H9 (cell line): ENCODE measurements around the gene ERO1A. TPM values are rescaled to one million over a fixed set of nuclear protein-coding genes. Genes with fewer than 3 reads are reported as not detected.

Source experiments
- DNase-seq: peaks from one replicate; pipeline ENCODE4 v3.0.0-alpha.2; 2017
- H2AFZ ChIP-seq: one replicate; pipeline ENCODE4 v1.6.1; 2013; ENCODE audit warnings: mild to moderate bottlenecking, low read length, control low read depth, moderate library complexity
- H2AK5ac ChIP-seq: 2 replicates; pipeline ENCODE4 v1.6.1; 2013; ENCODE audit warnings: low read length, control low read depth, mixed read lengths; ENCODE audit not compliant: insufficient read length
- H2BK120ac ChIP-seq: one replicate; pipeline ENCODE4 v1.6.1; 2013; ENCODE audit warnings: low read depth, mild to moderate bottlenecking, low read length, control low read depth, inconsistent platforms; ENCODE audit not compliant: poor library complexity, severe bottlenecking
- H2BK12ac ChIP-seq: 2 replicates; pipeline ENCODE4 v1.6.1; 2013; ENCODE audit warnings: low read length, control low read depth, mixed read lengths, low read depth; ENCODE audit not compliant: insufficient read length
- H2BK15ac ChIP-seq: 2 replicates; pipeline ENCODE4 v1.6.1; 2013; ENCODE audit warnings: low read depth, low read length, control low read depth
- H2BK20ac ChIP-seq: one replicate; pipeline ENCODE4 v1.6.1; 2013; ENCODE audit warnings: low read depth, mild to moderate bottlenecking, low read length, control low read depth, inconsistent platforms; ENCODE audit not compliant: poor library complexity, severe bottlenecking
- H2BK5ac ChIP-seq: 2 replicates; pipeline ENCODE4 v1.6.1; 2013; ENCODE audit warnings: low read length, control low read depth, mixed read lengths; ENCODE audit not compliant: insufficient read length
- H3K14ac ChIP-seq: 2 replicates; pipeline ENCODE4 v1.6.1; 2013; ENCODE audit warnings: low read length, control low read depth; ENCODE audit not compliant: insufficient read depth
- H3K18ac ChIP-seq: 2 replicates; pipeline ENCODE4 v1.6.1; 2013; ENCODE audit warnings: low read depth, mild to moderate bottlenecking, mixed read lengths, low read length, control low read depth; ENCODE audit not compliant: insufficient read length
- H3K23ac ChIP-seq: 2 replicates; pipeline ENCODE4 v1.6.1; 2013; ENCODE audit warnings: low read length, control low read depth, mixed read lengths, low read depth; ENCODE audit not compliant: insufficient read length
- H3K23me2 ChIP-seq: 2 replicates; pipeline ENCODE4 v1.6.1; 2013; ENCODE audit warnings: low read depth, mild to moderate bottlenecking, mixed read lengths, low read length, control low read depth; ENCODE audit not compliant: insufficient read length, poor library complexity, severe bottlenecking
- H3K27ac ChIP-seq: 2 replicates; pipeline ENCODE4 v1.5.1; 2013; ENCODE audit warnings: low read length, control low read depth, mixed read lengths, low read depth; ENCODE audit not compliant: insufficient read length
- H3K27me3 ChIP-seq: 2 replicates; pipeline ENCODE4 v1.6.1; 2013; ENCODE audit warnings: low read length, control low read depth, inconsistent platforms; ENCODE audit not compliant: insufficient read depth
- H3K4ac ChIP-seq: 2 replicates; pipeline ENCODE4 v1.6.1; 2013; ENCODE audit warnings: low read depth, mild to moderate bottlenecking, control low read depth, inconsistent platforms, low read length, moderate library complexity
- H3K4me1 ChIP-seq: 2 replicates; pipeline ENCODE4 v1.6.1; 2013; ENCODE audit warnings: low read length, control low read depth, inconsistent platforms; ENCODE audit not compliant: insufficient read depth
- H3K4me2 ChIP-seq: 2 replicates; pipeline ENCODE4 v1.6.1; 2013; ENCODE audit warnings: low read length, control low read depth, mixed read lengths; ENCODE audit not compliant: insufficient read length, insufficient read depth
- H3K56ac ChIP-seq: 2 replicates; pipeline ENCODE4 v1.6.1; 2013; ENCODE audit warnings: low read depth, mild to moderate bottlenecking, mixed read lengths, low read length, control low read depth; ENCODE audit not compliant: insufficient read length
- H3K79me1 ChIP-seq: 2 replicates; pipeline ENCODE4 v1.6.1; 2013; ENCODE audit warnings: low read depth, mild to moderate bottlenecking, moderate library complexity, low read length, control low read depth, inconsistent platforms; ENCODE audit not compliant: insufficient read depth, poor library complexity, severe bottlenecking
- H3K79me2 ChIP-seq: 2 replicates; pipeline ENCODE4 v1.6.1; 2013; ENCODE audit warnings: low read length, control low read depth, inconsistent platforms; ENCODE audit not compliant: insufficient read depth
- H3K9ac ChIP-seq: 2 replicates; pipeline ENCODE4 v1.6.1; 2013; ENCODE audit warnings: low read length, control low read depth, mixed read lengths; ENCODE audit not compliant: insufficient read length; ENCODE audit errors: extremely low read depth
- H3K9me3 ChIP-seq: one replicate; pipeline ENCODE4 v1.6.1; 2013; ENCODE audit warnings: low read depth, low read length, inconsistent platforms; ENCODE audit not compliant: control insufficient read depth
- H3T11ph ChIP-seq: one replicate; pipeline ENCODE4 v1.6.1; 2013; ENCODE audit warnings: mild to moderate bottlenecking, low read length, control low read depth, inconsistent platforms
- H4K20me1 ChIP-seq: one replicate; pipeline ENCODE4 v1.6.1; 2013; ENCODE audit not compliant: control insufficient read depth, insufficient read length, insufficient read depth
- H4K5ac ChIP-seq: 2 replicates; pipeline ENCODE4 v1.6.1; 2013; ENCODE audit warnings: low read depth, mild to moderate bottlenecking, mixed read lengths, low read length, control low read depth; ENCODE audit not compliant: insufficient read length
- H4K8ac ChIP-seq: replicated peaks from 2 replicates; pipeline ENCODE4 v1.6.1; 2013; ENCODE audit warnings: low read length, control low read depth, mixed read lengths, low read depth; ENCODE audit not compliant: insufficient read length
- H4K91ac ChIP-seq: 2 replicates; pipeline ENCODE4 v1.6.1; 2013; ENCODE audit warnings: low read depth, mild to moderate bottlenecking, moderate library complexity, mixed read lengths, low read length, control low read depth; ENCODE audit not compliant: insufficient read length
- H3K27ac Mint-ChIP-seq, 3 experiments: 2 replicates in 2 of 3; 3 replicates in 1 of 3; pipeline ENCODE4 v1.8.0; 2020 to 2021; ENCODE audit warnings: mixed read lengths in 3 of 3, mild to moderate bottlenecking in 1 of 3, moderate library complexity in 1 of 3
- H3K27me3 Mint-ChIP-seq: 2 replicates; pipeline ENCODE4 v1.8.0; 2021; ENCODE audit warnings: low read depth, mild to moderate bottlenecking, moderate library complexity, mixed read lengths
- H3K36me3 Mint-ChIP-seq, 3 experiments: 2 replicates in 2 of 3; 3 replicates in 1 of 3; pipeline ENCODE4 v1.8.0; 2020 to 2021; ENCODE audit warnings: low read depth in 3 of 3, mixed read lengths in 3 of 3; ENCODE audit not compliant: insufficient read depth in 1 of 3
- H3K4me1 Mint-ChIP-seq, 2 experiments: 2 replicates each; pipeline ENCODE4 v1.8.0; 2020; ENCODE audit warnings: mixed read lengths in 2 of 2
- H3K4me3 Mint-ChIP-seq, 2 experiments: 2 replicates in 1 of 2; 3 replicates in 1 of 2; pipeline ENCODE4 v1.8.0; 2020 to 2021; ENCODE audit warnings: mild to moderate bottlenecking in 2 of 2, mixed read lengths in 2 of 2, moderate library complexity in 1 of 2
- H3K9me3 Mint-ChIP-seq, 2 experiments: 2 replicates in 1 of 2; 3 replicates in 1 of 2; pipeline ENCODE4 v1.8.0; 2020; ENCODE audit warnings: mild to moderate bottlenecking in 2 of 2, mixed read lengths in 2 of 2, moderate library complexity in 1 of 2
- total RNA-seq: library from RNA; stranded (reverse); gene quantifications from 2 replicates; pipeline ENCODE4 v1.2.1, GENCODE V29; 2021
- TF ChIP-seq, protein P1 (sequence below): fragments of 200-600 bp; sonication (generic); conservative IDR thresholded peaks from 3 replicates; pipeline ENCODE4 v1.8.0; 2021; ENCODE audit warnings: antibody characterized with exemption, mild to moderate bottlenecking

Gene ERO1A
- total RNA-seq, 1 experiment from 2014 or later = 37.1 TPM

DNA sequence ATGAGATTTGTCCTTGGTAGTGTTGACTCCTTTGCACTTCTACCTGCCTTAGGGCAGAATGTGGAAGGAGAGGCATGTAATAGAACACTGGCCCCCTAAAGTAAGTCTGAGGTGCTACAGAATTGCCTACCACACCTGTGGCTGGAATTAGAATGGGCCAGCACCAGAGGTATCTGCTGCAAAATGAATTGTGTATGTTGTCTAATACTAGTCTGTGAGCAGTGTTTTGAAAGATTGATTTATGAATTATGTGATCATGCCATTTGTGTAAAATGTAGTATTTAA, 28.9 kb upstream of the ERO1A start:
- Histone ChIP-seq H2AK5ac (no peak overlapping the region), H3K23me2 (no peaks in the 10 kb centered on the region), H3K4me1 (no peaks in the 10 kb centered on the region), H3K79me1 (peaks cover 4% of the 10 kb centered on the region), H2BK5ac (no peak overlapping the region), H2BK20ac (no peak overlapping the region), H4K91ac (no peak overlapping the region), H2BK12ac (no peak overlapping the region), H3K56ac (no peak overlapping the region), H3K27ac (no peak overlapping the region), H2AFZ (no peak overlapping the region), H3T11ph (no peak overlapping the region), H3K27me3 (no peaks in the 10 kb centered on the region), H3K18ac (no peak overlapping the region), H3K4me2 (no peak overlapping the region), H3K9me3 (no peaks in the 10 kb centered on the region), H4K5ac (no peak overlapping the region), H3K23ac (no peak overlapping the region), H2BK15ac (no peak overlapping the region), H3K9ac (no peak overlapping the region), H3K79me2 (no peaks in the 10 kb centered on the region), H3K4ac (no peak overlapping the region), H2BK120ac (no peak overlapping the region), H4K8ac (no peak overlapping the region), H3K14ac (no peak overlapping the region), H4K20me1 (no peaks in the 10 kb centered on the region)
- Mint-ChIP-seq H3K27me3 (no peaks in the 10 kb centered on the region), H3K4me3 (no peak overlapping the region), H3K36me3 (peaks cover 33 to 79% (median 57%) of the 10 kb centered on the region in 3 experiments), H3K4me1 (peaks cover 0 to 8% of the 10 kb centered on the region in 2 experiments; a peak in 2 of 4 replicates), H3K9me3 (no peaks in the 10 kb centered on the region), H3K27ac (no peak overlapping the region)
- no peak for DNase-seq
- TF ChIP-seq, protein P1, sequence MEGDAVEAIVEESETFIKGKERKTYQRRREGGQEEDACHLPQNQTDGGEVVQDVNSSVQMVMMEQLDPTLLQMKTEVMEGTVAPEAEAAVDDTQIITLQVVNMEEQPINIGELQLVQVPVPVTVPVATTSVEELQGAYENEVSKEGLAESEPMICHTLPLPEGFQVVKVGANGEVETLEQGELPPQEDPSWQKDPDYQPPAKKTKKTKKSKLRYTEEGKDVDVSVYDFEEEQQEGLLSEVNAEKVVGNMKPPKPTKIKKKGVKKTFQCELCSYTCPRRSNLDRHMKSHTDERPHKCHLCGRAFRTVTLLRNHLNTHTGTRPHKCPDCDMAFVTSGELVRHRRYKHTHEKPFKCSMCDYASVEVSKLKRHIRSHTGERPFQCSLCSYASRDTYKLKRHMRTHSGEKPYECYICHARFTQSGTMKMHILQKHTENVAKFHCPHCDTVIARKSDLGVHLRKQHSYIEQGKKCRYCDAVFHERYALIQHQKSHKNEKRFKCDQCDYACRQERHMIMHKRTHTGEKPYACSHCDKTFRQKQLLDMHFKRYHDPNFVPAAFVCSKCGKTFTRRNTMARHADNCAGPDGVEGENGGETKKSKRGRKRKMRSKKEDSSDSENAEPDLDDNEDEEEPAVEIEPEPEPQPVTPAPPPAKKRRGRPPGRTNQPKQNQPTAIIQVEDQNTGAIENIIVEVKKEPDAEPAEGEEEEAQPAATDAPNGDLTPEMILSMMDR = peak; percentile 27; the same call in 1 of the 3 replicates
